Spleen (tissue), 11 donors: ENCODE data around the gene VPS36. TPM values are rescaled to one million over a fixed set of nuclear protein-coding genes. Genes with fewer than 3 reads are reported as not detected.

ENCODE experiments used
- DNase-seq: peaks from one replicate; pipeline ENCODE4 v3.0.0-alpha.2; 2020
- H3K27ac ChIP-seq, 8 donors: fragments of 200-600 bp; sonication (generic) in 7 of 8; 1 replicate in 4 of 8; 2 replicates in 4 of 8; pipeline versions ENCODE4 v1.5.0 to v1.8.0; 2016 to 2021; ENCODE audit warnings: inconsistent platforms in 4 of 8, mild to moderate bottlenecking in 4 of 8, moderate library complexity in 1 of 8
- H3K27me3 ChIP-seq, 7 donors: fragments of 200-600 bp; sonication (generic) in 6 of 7; replicated peaks in 1 of 7; 1 replicate in 4 of 7; 2 replicates in 3 of 7; pipeline versions ENCODE4 v1.5.0 to v1.8.0; 2016 to 2021; ENCODE audit warnings: inconsistent platforms in 3 of 7, mild to moderate bottlenecking in 1 of 7
- H3K36me3 ChIP-seq, 6 donors: fragments of 200-600 bp; sonication (generic) in 5 of 6; 1 replicate in 4 of 6; 2 replicates in 2 of 6; pipeline versions ENCODE4 v1.5.0 to v1.8.0; 2016 to 2021; ENCODE audit warnings: inconsistent platforms in 2 of 6
- H3K4me1 ChIP-seq, 6 donors: fragments of 200-600 bp; sonication (generic) in 5 of 6; 1 replicate in 3 of 6; 2 replicates in 3 of 6; pipeline versions ENCODE4 v1.5.0 to v1.8.0; 2016 to 2021; ENCODE audit warnings: inconsistent platforms in 3 of 6
- H3K4me3 ChIP-seq, 8 donors: fragments of 200-600 bp; sonication (generic) in 7 of 8; 1 replicate in 4 of 8; 2 replicates in 4 of 8; pipeline versions ENCODE4 v1.5.0 to v1.8.0; 2016 to 2021; ENCODE audit warnings: inconsistent platforms in 4 of 8, mild to moderate bottlenecking in 4 of 8, moderate library complexity in 2 of 8
- H3K9me3 ChIP-seq, 8 donors: fragments of 200-600 bp; sonication (generic) in 7 of 8; 1 replicate in 4 of 8; 2 replicates in 4 of 8; pipeline versions ENCODE4 v1.5.0 to v1.8.0; 2016 to 2021; ENCODE audit warnings: inconsistent platforms in 4 of 8
- CTCF ChIP-seq, 11 experiments: fragments of 200-600 bp in 7 of 11; fragments of 450-650 bp in 4 of 11; sonication (generic) in 4 of 11; IDR thresholded peaks in 8 of 11; conservative IDR thresholded peaks in 3 of 11; 1 replicate in 7 of 11; 2 replicates in 4 of 11; pipeline versions ENCODE4 v1.4.0 to v1.8.0; 2016 to 2021; ENCODE audit warnings: antibody characterized with exemption in 11 of 11, inconsistent platforms in 4 of 11, mild to moderate bottlenecking in 1 of 11
- POLR2A ChIP-seq, 3 donors: fragments of 450-650 bp; IDR thresholded peaks; one replicate each; pipeline ENCODE4 v1.5.1; 2017; ENCODE audit warnings: antibody characterized with exemption in 3 of 3, mild to moderate bottlenecking in 1 of 3
- POLR2AphosphoS5 ChIP-seq, 3 donors: sonication (generic); formaldehyde crosslinking; IDR thresholded peaks; one replicate each; pipeline ENCODE4 v1.5.1; 2017; ENCODE audit warnings: antibody characterized with exemption in 3 of 3
- WGBS, 5 donors: extraction: QIAGEN DNeasy Blood & Tissue Kit in 3 of 5; methylation state at CpG; one replicate each; pipeline versions ENCODE4 v1.1.5 to v1.1.7; 2013 to 2018; 5-methylcytosine and 5-hydroxymethylcytosine counted together
- intact Hi-C: fragments of 100-400 bp; cut with DNase I; formaldehyde crosslinking; loops from one replicate; pipeline ENCODE4 v1.15.0; 2023; ENCODE audit warnings: low total_unique reads
- polyA plus RNA-seq, 3 donors: library from polyadenylated mRNA; stranded (reverse); fragments of 200-250 nt; gene quantifications; one replicate each; pipeline ENCODE4 v1.2.1, GENCODE V29; 2013
- total RNA-seq, 7 donors: library from RNA; depleted of rRNA in 3 of 7; stranded (reverse); fragments of >200 nt in 3 of 7; fragmentation: NEBNext Ultra II Directional in 4 of 7; extraction: Animal tissue kit (Norgen Biotek cat#: 25700) in 4 of 7; gene quantifications; one replicate each; pipeline versions ENCODE4 v1.1.0 to v1.2.1, GENCODE V29; 2016 to 2021
- donor health status: healthy with polysubstance abuse.
- donor health status: DM: no; HTN: no; CAD: no; lungs with moderate emphysema.
- donor health status: DM: no; HTN: no; CAD: no.
- donor health status: Bipolar disorder and iron deficiency.
- donor health status: healthy.
- donor health status: DM: no; HTN: no; CAD: no.
- donor health status: DM: yes; HTN: yes; CAD: no.

The VPS36 gene
- total and polyA plus RNA-seq, 10 donors, result 18.3 to 98.9 (median 55.5) TPM

GRCh38 chr13:52454820-52455676 is 4.6 kb upstream of the VPS36 start, which contains the start of gene CKAP2:
Gene CKAP2 (plus strand): TSS chr13:52455478. CDS start chr13:52455557, 79 bp downstream.
- TF ChIP-seq CTCF (IDR thresholded peaks at IDR 0.05 in 8 of 11, conservative IDR thresholded peaks at IDR 0.05 in 3 of 11) (peak in 4 of 11 experiments; percentile 31 to 50 (median 34)), POLR2AphosphoS5 (IDR thresholded peaks at IDR 0.05) (peak; percentile 96 to 99 (median 99)), POLR2A (IDR thresholded peaks at IDR 0.05) (peak in 1 of 3 donors; percentile 83)
- Histone ChIP-seq H3K9me3 (no peaks in the 10 kb centered on the region), H3K27ac (peak within 1 kb of the TSS; percentile 87 to 99 (median 95)), H3K27me3 (no peaks in the 10 kb centered on the region), H3K4me3 (peak within 1 kb of the TSS; percentile 67 to 91 (median 70)), H3K36me3 (peaks cover 0 to 34% (median 7%) of the 10 kb centered on the region in 6 donors), H3K4me1 (peaks cover 6 to 71% (median 37%) of the 10 kb centered on the region in 6 donors)
- WGBS, 5 donors, result 0 to 1% (median 0%) methylated on average over 44 to 56 of the region's 56 CpGs
- intact Hi-C loops, result loop anchor here (10.0 kb wide), 3 partner anchors 110 to 440 kb away; partner anchors contain the start of genes ALG11 and ATP7B
- peak; percentile 98 for DNase-seq

- peaks cover 0 to 28% (median 5%) of the 10 kb centered on the region in 6 donors for H3K36me3 ChIP-seq
- H3K27me3 ChIP-seq, result no peaks in the 10 kb centered on the region
- no peaks in the 10 kb centered on the region for H3K9me3 ChIP-seq
- DNase-seq, result peak; percentile 79
- intact Hi-C loops, result loop anchor here (10.0 kb wide), 3 partner anchors 110 to 440 kb away; partner anchors contain the start of genes ALG11 and ATP7B
- H3K4me3 ChIP-seq, result peak overlapping the region; percentile 67 to 91 (median 70)
- TF ChIP-seq POLR2AphosphoS5 (IDR thresholded peaks at IDR 0.05) (peak in 1 of 3 donors; percentile 22), POLR2A (IDR thresholded peaks at IDR 0.05) (no peak), CTCF (IDR thresholded peaks at IDR 0.05 in 8 of 11, conservative IDR thresholded peaks at IDR 0.05 in 3 of 11) (no peak)
- peaks cover 6 to 70% (median 39%) of the 10 kb centered on the region in 6 donors for H3K4me1 ChIP-seq
- WGBS, 5 donors, result 2 to 6% (median 3%) methylated on average over 8 of the region's 8 CpGs
- H3K27ac ChIP-seq, result peak overlapping the region; percentile 87 to 99 (median 95)
These were observed 4.0 kb upstream of the VPS36 start for GRCh38 chr13:52454459-52454819.

- TF ChIP-seq POLR2A (IDR thresholded peaks at IDR 0.05) (no peak), CTCF (IDR thresholded peaks at IDR 0.05 in 8 of 11, conservative IDR thresholded peaks at IDR 0.05 in 3 of 11) (no peak), POLR2AphosphoS5 (IDR thresholded peaks at IDR 0.05) (no peak)
- intact Hi-C loops, result loop anchor here (10.0 kb wide), 3 partner anchors 108 to 438 kb away; partner anchors contain the start of genes ALG11 and ATP7B
- H3K4me3 ChIP-seq, result no peak overlapping the region
- H3K36me3 ChIP-seq, result peaks cover 0 to 12% (median 3%) of the 10 kb centered on the region in 6 donors
- no peaks in the 10 kb centered on the region for H3K9me3 ChIP-seq
- 65 to 78% (median 76%) methylated on average over 2 of the region's 2 CpGs for WGBS, 5 donors
- H3K27ac ChIP-seq, result no peak overlapping the region
- no peaks in the 10 kb centered on the region for H3K27me3 ChIP-seq
- no peak for DNase-seq
- H3K4me1 ChIP-seq, result peaks cover 24 to 70% (median 58%) of the 10 kb centered on the region in 6 donors
These were observed 2.0 kb upstream of the VPS36 start for GRCh38 chr13:52452470-52452869.
